HEK293T (cell line): ENCODE results near the gene TOE1.

Experiments used
- ARNT ChIP-seq: fragments of 450-650 bp; IDR thresholded peaks from 2 replicates; pipeline ENCODE4 v1.6.1; 2017; ENCODE audit warnings: mild to moderate bottlenecking
- BHLHE40 ChIP-seq: fragments of 450-650 bp; IDR thresholded peaks from 2 replicates; pipeline ENCODE4 v1.6.1; 2016; ENCODE audit warnings: mild to moderate bottlenecking, moderate library complexity, borderline replicate concordance
- FOXA1 ChIP-seq: fragments of 450-650 bp; IDR thresholded peaks from 2 replicates; pipeline ENCODE4 v1.6.1; 2016; ENCODE audit warnings: mild to moderate bottlenecking
- FOXK2 ChIP-seq: fragments of 450-650 bp; IDR thresholded peaks from 2 replicates; pipeline ENCODE4 v1.6.1; 2016; ENCODE audit warnings: mild to moderate bottlenecking
- FOXM1 ChIP-seq: fragments of 450-650 bp; IDR thresholded peaks from 2 replicates; pipeline ENCODE4 v1.6.1; 2017; ENCODE audit warnings: mild to moderate bottlenecking, borderline replicate concordance
- HDGF ChIP-seq: fragments of 450-650 bp; IDR thresholded peaks from 2 replicates; pipeline ENCODE4 v1.6.1; 2017; ENCODE audit warnings: antibody characterized with exemption, borderline replicate concordance
- L3MBTL2 ChIP-seq: fragments of 450-650 bp; conservative IDR thresholded peaks from 2 replicates; pipeline ENCODE4 v1.6.1; 2016; ENCODE audit warnings: mild to moderate bottlenecking
- LEF1 ChIP-seq: fragments of 450-650 bp; IDR thresholded peaks from 2 replicates; pipeline ENCODE4 v1.6.1; 2017; ENCODE audit warnings: mild to moderate bottlenecking, borderline replicate concordance
- NFRKB ChIP-seq: fragments of 450-650 bp; IDR thresholded peaks from 2 replicates; pipeline ENCODE4 v1.6.1; 2016; ENCODE audit warnings: mild to moderate bottlenecking, moderate library complexity
- PKNOX1 ChIP-seq: fragments of 450-650 bp; IDR thresholded peaks from 2 replicates; pipeline ENCODE4 v1.6.1; 2016
- SP1 ChIP-seq: fragments of 450-650 bp; IDR thresholded peaks from 2 replicates; pipeline ENCODE4 v1.6.1; 2017
- SUZ12 ChIP-seq: fragments of 450-650 bp; IDR thresholded peaks from 2 replicates; pipeline ENCODE4 v1.6.1; 2016; ENCODE audit warnings: mild to moderate bottlenecking
- ZNF384 ChIP-seq: fragments of 450-650 bp; IDR thresholded peaks from 2 replicates; pipeline ENCODE4 v1.6.1; 2016

- TF ChIP-seq SUZ12 (no peak), BHLHE40 (no peak), SP1 (no peak), ARNT (no peak), NFRKB (no peak), FOXA1 (no peak), L3MBTL2 (no peak), FOXK2 (no peak), PKNOX1 (no peak), FOXM1 (no peak), HDGF (no peak), ZNF384 (no peak), LEF1 (no peak)
These were observed 38.2 kb downstream of the TOE1 start for GRCh38 chr1:45378184-45378583.
